Stimulated activated naive CD4-positive, alpha-beta T cell (primary cell): Measurements from ENCODE around the gene ICOS.
"Not testable (repeated sequence)": the region's sequence is repeated elsewhere in the genome, so short reads cannot be mapped to it uniquely, and the experiment has no call there.

Source experiments
- DNase-seq, 6 experiments: peaks; one replicate each; lab custom pipeline; 2025; lab: John Stamatoyannopoulos, UW

The ICOS gene

DNA sequence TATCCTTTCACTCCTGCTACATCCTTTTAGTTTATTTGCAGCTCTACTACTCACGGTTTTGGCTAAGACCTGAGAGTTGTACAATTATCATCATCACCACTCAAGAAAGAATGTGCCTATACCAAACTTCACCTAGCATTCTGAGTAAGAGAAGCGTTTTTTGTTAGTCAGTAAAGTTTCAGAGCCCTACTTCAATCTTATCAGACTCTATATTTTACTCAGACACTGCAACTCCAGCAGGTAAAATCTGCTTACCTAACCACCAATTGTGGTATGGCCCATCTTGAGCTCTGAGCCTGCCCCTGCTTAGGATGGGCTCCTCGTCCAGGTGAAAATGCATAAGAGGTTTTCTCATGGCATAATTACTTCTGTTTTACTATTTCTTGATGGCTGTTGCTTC is 37.1 kb downstream of the ICOS start:
- no peak for DNase-seq

DNA sequence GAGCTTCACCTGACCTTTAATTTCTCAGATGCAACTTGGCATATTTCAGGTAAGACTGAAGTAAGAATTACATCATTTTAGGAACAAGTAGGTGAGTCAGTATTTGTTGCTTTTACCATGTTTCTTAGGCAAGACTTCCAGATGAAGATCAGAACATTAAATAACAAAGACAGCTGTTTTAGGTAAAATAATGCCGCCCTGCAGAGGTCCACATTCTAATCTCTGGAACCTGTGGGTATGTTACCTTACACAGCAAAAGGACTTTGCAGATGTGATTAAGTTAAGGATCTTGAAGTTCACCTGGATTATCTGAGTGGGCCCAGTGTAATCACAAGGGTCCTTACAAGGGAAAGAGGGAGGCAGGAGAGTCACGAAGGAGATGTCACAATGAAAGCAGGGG is 39.3 kb downstream of the ICOS start:
- no peak for DNase-seq

DNA sequence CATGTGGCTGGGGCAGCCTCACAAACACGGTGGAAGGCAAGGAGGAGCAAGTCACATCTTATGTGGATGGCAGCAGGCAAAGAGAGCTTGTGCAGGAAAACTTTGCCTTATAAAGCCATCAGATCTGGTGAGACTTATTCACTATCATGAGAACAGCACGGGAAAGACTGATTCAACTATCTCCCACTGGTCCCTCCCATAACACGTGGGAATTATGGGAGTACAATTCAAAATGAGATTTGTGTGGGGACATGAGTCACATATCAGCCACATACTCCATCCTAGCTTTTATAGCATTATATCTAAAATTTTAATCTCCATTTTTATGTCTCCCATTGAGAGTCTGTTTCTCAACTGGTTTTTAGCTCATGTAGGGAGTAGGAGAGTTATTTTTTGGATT is 45.7 kb downstream of the ICOS start:
- no peak for DNase-seq

DNA sequence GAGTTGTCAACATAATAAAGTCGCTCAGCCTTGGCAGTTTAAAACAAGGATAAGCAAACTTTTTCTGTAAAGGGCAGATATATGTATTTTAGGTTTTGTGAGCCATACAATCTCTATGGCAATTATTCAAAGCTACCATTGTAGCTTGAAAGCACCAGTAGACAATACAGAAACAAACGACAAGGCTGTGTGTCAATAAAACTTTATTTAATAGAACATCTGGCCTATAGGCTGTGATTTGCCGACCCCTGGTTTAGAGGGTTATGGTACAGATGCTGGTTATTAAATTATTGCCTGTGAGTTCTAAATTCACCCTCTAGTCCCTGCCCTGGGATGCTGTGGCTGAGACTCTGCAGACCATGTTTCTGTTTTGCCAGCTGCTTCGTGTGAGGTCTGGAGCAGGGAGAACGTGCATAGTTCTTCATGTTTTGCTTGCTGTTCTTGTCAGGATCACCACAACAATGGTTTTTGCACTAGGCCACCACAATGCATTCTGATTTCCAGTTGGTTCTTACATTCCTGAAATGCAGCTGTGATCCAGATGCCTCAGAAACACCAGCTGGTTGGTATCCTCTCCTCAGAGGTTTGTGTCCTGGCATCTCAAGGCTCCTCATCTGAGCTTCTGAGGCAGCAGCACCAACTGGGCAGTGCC is 46.6 kb downstream of the ICOS start:
- no peak for DNase-seq

DNA sequence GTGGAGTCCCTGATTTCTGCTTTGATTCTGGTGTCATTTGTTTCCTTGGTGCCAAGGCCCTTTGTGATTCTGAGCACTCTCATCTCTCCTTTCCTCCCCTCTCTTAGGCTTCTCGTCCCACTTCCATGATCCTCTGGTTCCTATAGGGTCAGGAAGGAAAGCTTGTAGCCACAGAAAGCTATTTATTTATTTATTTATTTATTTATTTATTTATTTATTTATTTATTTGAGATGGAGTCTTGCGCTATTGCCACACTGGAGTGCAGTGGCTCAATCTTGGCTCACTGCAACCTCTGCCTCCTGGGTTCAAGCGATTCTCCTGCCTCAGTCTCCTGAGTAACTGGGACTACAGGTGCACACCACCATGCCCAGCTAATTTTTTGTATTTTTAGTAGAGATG is 49.4 kb downstream of the ICOS start:
- not testable (repeated sequence) for DNase-seq

DNA sequence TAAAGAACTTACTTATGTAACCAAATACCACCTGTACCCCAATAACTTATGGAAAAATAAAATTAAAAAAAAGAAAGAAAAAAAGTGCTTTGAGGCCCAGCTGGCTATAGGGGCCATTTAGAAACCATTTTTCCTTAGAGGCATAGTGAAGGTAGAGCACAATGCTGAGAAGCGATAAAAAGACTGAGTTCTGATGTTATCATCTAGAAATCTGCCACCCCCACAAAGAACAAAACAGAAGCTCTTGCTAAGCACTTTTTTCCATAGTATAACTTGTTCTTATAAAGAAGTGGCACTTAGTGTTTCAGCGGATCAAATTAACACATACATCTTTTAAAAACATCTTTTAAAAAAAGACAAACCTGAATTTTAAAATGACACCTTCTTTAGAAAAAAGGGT is 51.4 kb downstream of the ICOS start:
- no peak for DNase-seq

DNA sequence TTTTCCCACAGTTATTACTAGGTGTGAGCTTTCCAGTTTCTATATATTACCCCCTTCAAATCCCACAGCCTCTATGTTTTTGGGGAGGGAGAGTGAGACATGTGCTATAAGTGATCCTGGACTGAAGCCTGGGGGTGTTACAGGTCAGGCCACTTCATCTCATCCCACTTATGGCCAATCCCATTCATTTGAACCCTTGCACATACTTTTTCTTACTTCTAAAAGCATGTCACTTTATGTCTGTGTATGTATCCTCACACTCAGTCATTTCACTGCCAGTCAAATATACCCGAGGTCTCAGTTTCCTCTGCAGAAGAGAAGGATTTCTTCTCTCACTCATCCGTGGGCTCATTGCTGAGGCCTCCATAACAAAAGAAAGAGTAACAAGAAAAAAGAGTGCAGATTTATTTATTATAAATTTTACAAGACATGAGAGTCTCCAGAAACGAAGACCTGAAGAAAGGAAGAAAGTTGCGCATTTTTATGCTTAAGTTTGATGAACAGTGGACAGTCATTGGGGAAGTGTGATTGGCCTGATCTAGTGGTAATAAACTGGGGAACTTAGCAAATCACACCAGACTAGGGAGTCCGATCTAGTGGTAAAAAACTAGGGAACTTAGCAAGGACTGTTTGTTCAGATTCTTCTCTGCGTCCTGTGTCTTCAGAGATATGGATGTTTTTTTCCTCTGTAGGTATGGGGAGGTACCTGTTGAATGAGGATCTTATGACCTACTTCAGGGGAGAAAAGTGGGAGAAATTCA is 52.1 kb downstream of the ICOS start:
- DNase-seq: no peak

DNA sequence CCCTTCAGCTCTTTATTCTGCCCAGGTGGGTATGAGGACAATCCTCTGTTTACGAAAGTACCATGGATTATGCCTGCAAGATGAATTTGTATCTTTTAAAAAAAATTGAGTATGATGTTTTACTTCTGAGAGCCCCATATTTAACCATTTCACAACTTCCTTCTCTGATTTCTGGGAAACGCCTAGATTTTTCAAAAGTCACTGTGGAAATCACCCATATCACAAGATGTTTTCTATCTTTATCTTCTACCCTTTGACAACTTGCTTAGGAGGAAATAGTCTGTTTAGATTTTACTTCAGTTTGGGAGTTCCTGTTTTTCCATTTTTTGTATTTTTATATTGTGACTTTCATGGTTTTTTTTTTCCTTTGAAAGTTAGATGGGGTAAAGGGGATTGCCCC is 53.0 kb downstream of the ICOS start:
- DNase-seq: no peak

DNA sequence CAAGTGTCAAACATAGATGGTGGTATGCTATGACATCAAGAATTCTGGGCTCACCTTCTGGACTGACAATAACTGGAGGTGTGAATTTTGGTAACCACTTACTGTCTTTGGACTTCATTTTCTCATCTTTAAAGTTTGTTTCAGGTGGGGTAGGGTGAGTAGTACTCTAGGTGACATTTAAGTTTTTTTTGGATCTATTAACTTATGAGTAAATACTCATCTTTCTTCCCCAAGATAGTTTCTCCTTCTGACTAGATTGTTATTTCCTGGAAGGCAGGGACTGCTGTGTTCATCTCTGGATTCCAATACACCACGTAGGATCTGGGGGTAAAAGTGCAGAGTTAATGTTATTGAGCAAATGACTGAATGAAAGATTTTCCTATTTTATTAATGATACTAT is 55.9 kb downstream of the ICOS start:
- no peak for DNase-seq

DNA sequence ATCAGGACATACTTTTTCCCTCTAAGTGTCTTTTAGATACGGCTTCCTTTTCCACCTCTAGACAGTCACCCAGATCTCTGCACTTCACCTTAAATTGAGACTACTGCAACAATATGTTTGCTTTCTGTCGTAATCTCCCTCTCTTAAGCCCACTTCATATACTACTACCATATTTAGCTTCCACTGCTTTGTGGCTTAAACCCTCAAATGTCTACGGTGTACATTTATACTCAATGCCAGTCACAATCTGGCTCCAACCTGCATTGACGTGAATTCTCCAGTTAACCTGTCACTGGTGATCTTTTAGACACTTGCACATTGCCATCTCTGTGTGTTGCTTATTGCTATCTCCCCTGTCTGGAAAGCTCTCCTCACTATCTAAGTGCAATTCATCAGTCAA is 56.4 kb downstream of the ICOS start:
- no peak for DNase-seq

DNA sequence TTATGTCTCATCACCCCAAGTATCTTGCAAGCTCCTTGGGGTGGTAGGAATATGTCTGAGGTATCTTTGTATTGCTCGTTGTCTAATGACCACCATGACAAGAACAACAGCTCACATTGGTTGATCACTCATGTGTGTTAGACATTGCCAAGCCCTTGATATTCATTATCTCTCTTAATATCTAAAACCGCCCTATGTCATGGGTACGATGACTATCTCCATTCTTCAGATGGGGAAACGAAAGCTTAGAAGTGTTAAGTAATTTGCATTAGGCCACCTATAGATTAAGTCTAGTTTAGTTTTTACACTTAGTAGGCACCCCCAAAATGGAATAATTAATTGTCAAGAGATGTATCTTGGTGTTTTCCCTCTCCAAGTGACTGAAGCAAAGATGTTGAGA is 57.0 kb downstream of the ICOS start:
- no peak for DNase-seq

DNA sequence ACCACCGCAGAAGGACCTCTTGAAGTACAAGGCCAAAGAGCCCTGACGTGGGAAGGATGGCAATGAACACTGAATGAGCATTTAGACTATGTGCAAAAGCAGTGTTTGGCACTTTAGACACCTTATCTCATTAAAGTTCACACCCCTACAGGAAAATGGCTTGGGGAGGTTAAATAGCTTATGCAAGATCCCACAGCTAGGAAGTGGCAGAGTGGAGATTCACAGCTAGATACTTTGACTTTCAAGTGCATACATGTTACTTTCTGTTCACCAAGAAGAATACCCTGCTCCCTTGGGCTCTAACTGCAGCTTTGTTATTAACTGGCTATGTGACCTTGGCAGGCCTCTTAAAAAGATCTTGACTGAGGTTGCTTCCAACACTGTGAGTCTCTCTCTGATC is 58.2 kb downstream of the ICOS start:
- DNase-seq: no peak

DNA sequence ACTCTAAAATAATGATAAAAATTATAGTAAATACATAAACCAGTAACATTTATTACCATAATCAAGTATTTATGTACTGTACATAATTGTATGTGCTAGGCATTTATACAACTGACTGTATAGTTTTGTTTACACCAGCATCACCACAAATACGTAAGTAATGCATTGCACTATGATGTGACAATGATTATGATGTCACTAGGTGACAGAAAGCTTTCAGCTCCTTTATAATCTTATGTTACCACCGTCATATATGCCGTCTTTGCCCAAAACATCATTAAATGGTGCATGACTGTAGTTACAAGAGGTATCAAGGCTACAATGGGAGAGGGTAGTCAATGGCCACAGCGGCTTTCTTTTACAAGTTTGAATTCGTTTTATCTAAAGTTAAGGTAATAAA is 60.1 kb downstream of the ICOS start:
- no peak for DNase-seq

DNA sequence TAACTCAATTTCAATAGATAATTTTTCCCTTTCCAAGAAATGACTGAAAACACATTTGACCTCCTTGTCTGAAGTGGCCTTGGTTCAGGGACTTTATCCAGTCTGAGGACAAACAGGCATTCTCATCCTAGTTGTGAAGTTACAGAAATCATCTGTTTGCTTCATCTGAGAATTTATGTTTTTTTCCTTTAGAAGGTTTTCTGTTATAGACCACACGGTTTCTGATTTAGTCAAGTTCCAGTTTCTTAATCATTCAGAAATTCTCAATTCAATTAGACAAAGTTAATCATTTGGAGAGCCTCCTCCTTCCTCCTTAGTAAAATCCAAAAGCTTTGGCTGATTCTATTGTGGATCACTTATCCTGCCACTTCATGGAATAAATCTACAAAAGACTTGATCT is 60.9 kb downstream of the ICOS start:
- no peak for DNase-seq

DNA sequence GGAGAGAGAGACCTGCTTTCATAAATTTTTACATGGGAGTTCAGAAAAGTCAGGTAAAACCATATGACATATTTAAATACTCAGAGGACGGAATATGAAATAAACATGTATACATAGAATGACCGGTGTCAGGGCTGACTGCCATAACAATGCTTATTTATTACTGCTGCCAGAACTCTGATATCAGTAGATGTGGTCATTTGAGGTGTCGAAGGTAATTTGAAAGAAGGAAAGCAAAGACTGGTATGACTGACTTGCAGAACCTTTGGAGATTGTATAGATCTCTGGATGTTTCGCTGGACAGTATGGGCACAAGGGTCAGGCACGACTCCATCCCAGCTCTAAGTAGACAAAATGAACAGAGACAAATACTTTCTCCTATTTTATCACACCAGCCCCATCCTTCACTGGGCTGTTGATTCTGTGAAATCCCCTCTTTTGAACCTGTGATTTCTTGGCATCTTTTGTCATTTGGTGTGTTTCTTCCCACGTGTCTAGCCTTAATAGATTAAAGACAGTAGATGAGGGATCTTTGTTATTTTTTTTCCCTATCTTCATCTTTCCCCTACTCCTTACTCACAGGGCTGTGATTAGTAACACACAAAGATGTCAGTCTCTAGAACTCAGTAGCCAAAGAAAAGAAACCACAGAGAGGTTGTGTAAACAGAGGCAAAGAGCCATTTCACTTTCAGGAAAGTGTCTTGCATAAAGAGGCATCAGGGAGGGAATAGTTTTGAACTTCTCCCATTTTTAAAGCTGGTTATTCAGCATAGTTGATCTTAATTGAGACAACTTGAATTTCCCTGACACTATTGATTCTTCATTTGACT is 61.6 kb downstream of the ICOS start:
- DNase-seq: no peak

DNA sequence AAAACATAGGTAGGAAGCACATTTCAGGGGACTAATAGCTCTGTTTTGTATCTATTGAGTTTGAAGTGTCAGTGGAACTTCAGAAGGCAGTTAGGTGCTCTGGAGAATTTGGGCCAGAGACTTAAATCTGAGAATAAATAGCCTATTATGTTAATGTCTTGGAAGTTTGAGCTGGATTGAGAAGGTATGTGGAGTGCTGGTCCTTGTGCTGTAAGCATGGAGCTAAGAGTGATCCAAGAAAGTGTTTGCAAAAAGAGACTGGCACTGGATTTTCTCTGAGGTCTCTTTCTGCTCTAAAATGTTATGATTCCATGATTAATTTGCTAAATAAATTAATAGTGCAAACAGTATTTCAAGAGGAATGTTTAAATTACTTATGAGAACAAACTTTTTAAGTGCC is 63.3 kb downstream of the ICOS start:
- DNase-seq: no peak

DNA sequence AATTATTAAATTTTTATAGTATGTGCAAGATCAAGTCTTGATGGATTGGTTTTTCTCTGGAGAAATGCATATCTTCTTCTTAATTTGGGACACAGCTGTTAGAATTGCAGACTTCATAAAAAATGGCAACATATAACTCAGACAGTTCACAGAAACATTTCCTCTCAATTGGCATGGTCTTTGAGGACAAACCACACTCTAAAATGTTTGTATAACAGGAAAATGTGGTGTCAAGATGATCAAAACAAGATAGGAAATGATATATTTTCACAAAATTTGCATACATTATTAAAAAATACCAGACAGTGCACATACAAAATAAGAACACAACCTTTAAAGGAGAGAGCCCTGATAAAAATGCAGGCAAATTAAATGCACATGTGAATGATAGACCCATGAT is 63.9 kb downstream of the ICOS start:
- peak in 2 of 6 experiments; percentile 27 to 28 for DNase-seq

DNA sequence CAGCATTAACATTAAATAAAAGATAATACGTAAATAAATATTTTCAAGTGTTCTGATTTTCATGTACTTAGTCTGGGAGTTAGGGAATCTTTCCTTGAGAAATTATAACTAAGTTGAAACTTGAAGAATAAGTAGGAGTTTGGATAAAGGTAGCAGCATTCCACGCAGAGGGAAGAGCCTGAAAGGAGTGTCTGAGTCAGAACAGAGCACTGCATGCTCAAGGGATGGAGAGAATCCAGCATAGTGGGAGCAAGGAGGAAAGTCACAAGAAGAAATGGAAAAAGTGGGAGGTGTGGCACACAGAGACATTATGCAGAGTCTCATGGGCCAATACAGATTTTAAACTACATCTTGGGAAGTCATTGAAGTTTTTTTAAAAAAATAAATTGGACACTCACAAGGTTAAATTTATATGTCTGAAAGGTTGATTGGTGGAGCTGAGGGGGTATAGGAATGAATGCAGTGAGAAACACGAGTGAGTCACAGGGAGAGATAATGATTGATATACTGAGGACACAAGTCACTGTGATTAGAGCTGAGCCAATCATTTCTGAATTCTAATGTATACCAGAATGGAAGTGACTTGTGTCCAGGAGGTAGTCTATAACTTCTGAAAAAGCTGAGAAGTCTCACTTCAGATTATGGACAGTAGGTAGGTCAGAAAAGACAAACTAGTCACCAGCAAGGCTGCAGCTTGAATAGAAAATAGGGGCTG is 66.9 kb downstream of the ICOS start:
- DNase-seq: no peak

DNA sequence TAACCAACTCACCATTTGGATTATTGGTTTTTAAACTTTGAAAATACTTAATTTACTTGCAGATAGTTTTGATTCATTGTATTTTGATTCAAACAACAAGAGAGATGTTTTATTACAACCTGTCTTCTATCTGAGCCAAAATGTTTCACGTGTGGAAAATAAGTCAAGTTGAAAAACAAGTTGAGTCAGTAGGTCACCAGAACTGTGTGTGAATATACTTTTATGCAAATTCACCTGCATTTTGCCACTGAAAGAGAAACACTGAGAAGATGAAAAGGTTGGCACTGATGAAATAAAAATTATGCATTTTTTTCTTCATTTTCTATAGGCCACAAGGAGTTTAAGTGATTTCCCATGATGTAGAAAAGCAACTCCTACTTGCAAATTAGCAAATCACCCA is 68.3 kb downstream of the ICOS start:
- no peak for DNase-seq

DNA sequence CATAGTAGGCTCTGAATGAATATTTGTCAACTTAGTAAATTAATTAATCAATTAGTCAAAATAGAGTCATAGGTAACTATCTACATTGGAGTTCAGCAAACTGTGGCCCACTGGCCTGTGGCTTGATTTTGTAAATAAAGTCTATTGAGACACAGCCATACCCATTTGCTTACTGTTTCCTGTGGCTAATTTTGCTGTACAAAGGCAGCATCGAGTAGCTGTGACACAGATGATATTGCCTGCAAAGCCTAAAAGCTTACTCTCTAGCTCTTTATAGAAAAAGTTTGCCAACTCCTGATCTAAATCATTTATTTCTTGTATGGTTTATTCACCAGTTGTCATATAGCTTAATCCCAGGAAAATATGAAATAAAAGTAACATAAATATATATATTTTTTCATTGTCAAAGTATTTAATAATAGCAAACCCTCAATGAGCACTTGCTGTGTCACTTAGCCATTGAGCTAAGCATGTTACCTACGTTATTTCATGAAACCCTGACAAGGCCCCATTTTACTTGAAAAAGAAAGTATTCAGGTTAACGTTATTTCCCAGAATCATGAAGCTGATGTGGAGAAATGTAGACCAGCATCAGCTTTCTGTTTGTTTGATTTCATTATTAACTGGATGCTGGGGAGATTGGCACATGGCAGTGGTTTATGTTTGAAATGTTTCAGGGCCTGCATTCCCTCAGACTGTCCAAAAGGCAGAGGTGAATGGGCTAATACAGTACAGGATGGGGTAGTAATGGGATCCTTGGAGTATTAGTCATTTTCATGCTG is 69.6 kb downstream of the ICOS start:
- no peak for DNase-seq

DNA sequence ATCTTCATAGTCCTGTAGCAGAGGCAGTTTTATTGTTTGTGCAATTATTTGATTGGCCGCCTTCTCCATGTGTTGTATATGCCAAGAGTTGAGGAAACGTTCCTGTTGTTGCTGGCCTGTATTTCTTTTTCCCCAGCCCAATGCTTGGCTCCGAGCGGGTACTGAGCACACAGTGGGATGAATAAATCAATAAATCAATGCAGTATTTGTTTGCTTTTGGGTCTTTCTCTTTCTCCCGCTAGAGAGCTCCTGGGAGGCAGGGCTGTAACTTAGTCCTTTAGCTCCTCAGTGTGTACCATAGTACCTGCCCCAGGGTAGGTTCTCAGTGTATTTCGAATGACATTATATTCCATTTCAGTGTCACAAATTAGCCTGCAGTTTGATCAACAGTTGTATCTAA is 71.8 kb downstream of the ICOS start:
- DNase-seq: no peak
